22Rv1 (cell line): ENCODE data around the gene SLC2A4.

Source experiments
- CTCF ChIP-seq: fragments of 450-650 bp; IDR thresholded peaks from 2 replicates; pipeline ENCODE4 v1.5.1; 2017; ENCODE audit warnings: mild to moderate bottlenecking
- ZFX ChIP-seq: fragments of 450-650 bp; IDR thresholded peaks from 2 replicates; pipeline ENCODE4 v1.6.1; 2017; ENCODE audit warnings: antibody characterized with exemption, borderline replicate concordance

- peak; percentile 71 for TF ChIP-seq CTCF
- TF ChIP-seq ZFX: no peak
Observed at GRCh38 chr17:7324438-7324779, 42.9 kb downstream of the SLC2A4 start.
